ENCODE results near the gene CDK1. TPM values are rescaled to one million over a fixed set of nuclear protein-coding genes. Genes with fewer than 3 reads are reported as not detected.
"Not testable (repeated sequence)": the region's sequence is repeated elsewhere in the genome, so short reads cannot be mapped to it uniquely, and the experiment has no call there.

The CDK1 gene
- total RNA-seq, 1 donor from 2014 or later: 20.7 TPM

GRCh38 chr10:60810437-60811182 is 32.3 kb downstream of the CDK1 start:
- DNase-seq (ENCODE audit: extremely low read depth, low read depth, low spot score): peak; percentile 50

- DNase-seq (ENCODE audit: extremely low read depth, low read depth, low spot score): peak; percentile 83
Observed at GRCh38 chr10:60816628-60817397, 38.5 kb downstream of the CDK1 start.

- DNase-seq (ENCODE audit: extremely low read depth, low read depth, low spot score): no peak
Observed at GRCh38 chr10:60817398-60817805, 39.1 kb downstream of the CDK1 start.

GRCh38 chr10:60818134-60818770 is 40.0 kb downstream of the CDK1 start:
- no peak for DNase-seq (ENCODE audit: extremely low read depth, low read depth, low spot score)

GRCh38 chr10:60819271-60819670 is 41.0 kb downstream of the CDK1 start:
- DNase-seq (ENCODE audit: extremely low read depth, low read depth, low spot score): no peak

- DNase-seq (ENCODE audit: extremely low read depth, low read depth, low spot score): peak; percentile 56
Observed at GRCh38 chr10:60820093-60820754, 41.9 kb downstream of the CDK1 start.

GRCh38 chr10:60821656-60822055 is 43.4 kb downstream of the CDK1 start:
- DNase-seq (ENCODE audit: extremely low read depth, low read depth, low spot score): no peak

GRCh38 chr10:60822809-60823208 is 44.5 kb downstream of the CDK1 start:
- DNase-seq (ENCODE audit: extremely low read depth, low read depth, low spot score): no peak

- DNase-seq (ENCODE audit: extremely low read depth, low read depth, low spot score): no peak
Observed at GRCh38 chr10:60823324-60823723, 45.0 kb downstream of the CDK1 start.

- DNase-seq (ENCODE audit: extremely low read depth, low read depth, low spot score): no peak
Observed at GRCh38 chr10:60825520-60825919, 47.2 kb downstream of the CDK1 start.

- DNase-seq (ENCODE audit: extremely low read depth, low read depth, low spot score): peak; percentile 98
Observed at GRCh38 chr10:60827791-60828488, 49.7 kb downstream of the CDK1 start.

- DNase-seq (ENCODE audit: extremely low read depth, low read depth, low spot score): peak; percentile 82
Observed at GRCh38 chr10:60828489-60828852, 50.2 kb downstream of the CDK1 start.

- not testable (repeated sequence) for DNase-seq (ENCODE audit: extremely low read depth, low read depth, low spot score)
Observed at GRCh38 chr10:60832136-60832535, 53.9 kb downstream of the CDK1 start.

- DNase-seq (ENCODE audit: extremely low read depth, low read depth, low spot score): no peak
Observed at GRCh38 chr10:60834401-60834800, 56.1 kb downstream of the CDK1 start.

- DNase-seq (ENCODE audit: extremely low read depth, low read depth, low spot score): no peak
Observed at GRCh38 chr10:60835049-60835448, 56.8 kb downstream of the CDK1 start.

- not testable (repeated sequence) for DNase-seq (ENCODE audit: extremely low read depth, low read depth, low spot score)
Observed at GRCh38 chr10:60841227-60841626, 62.9 kb downstream of the CDK1 start.

GRCh38 chr10:60842694-60843093 is 64.4 kb downstream of the CDK1 start:
- DNase-seq (ENCODE audit: extremely low read depth, low read depth, low spot score): no peak
